PFSK-1 (cell line): ENCODE data around the gene PTH1R.

Source experiments
- FOXP2 ChIP-seq: optimal IDR thresholded peaks from 2 replicates; pipeline ENCODE3; 2011; ENCODE audit warnings: borderline replicate concordance, control low read depth, inconsistent platforms; ENCODE audit not compliant: insufficient read depth; ENCODE audit errors: extremely low read length, extremely low read depth
- POLR2AphosphoS5 ChIP-seq: IDR thresholded peaks from 2 replicates; pipeline ENCODE4 v1.6.1; 2012; ENCODE audit warnings: low read depth, mild to moderate bottlenecking, control low read depth, low read length, moderate library complexity
- REST ChIP-seq, 2 experiments: IDR thresholded peaks; 2 replicates each; pipeline versions ENCODE4 v1.6.1 to v1.8.0; 2011 to 2012; ENCODE audit warnings: low read depth in 2 of 2, low read length in 2 of 2, control low read depth in 1 of 2, inconsistent platforms in 1 of 2, mild to moderate bottlenecking in 1 of 2, moderate library complexity in 1 of 2; ENCODE audit not compliant: insufficient read depth in 1 of 2
- SIN3A ChIP-seq: IDR thresholded peaks from 2 replicates; pipeline ENCODE4 v1.6.1; 2012; ENCODE audit warnings: mild to moderate bottlenecking, low read length, moderate library complexity, borderline replicate concordance; ENCODE audit not compliant: insufficient read depth
- TAF1 ChIP-seq: IDR thresholded peaks from 2 replicates; pipeline ENCODE4 v1.6.1; 2012; ENCODE audit warnings: low read length, control low read depth, borderline replicate concordance; ENCODE audit not compliant: insufficient read depth

Gene PTH1R

GRCh38 chr3:46946856-46947545, 69.5 kb downstream of the PTH1R start:
- TF ChIP-seq SIN3A, result no peak
- TF ChIP-seq TAF1, result no peak
- TF ChIP-seq POLR2AphosphoS5, result no peak
- TF ChIP-seq REST (IDR thresholded peaks at IDR 0.05; ENCODE audit: insufficient read depth in 1 of 2, low read depth in 2 of 2, low read length in 2 of 2), result no peak
- TF ChIP-seq FOXP2, result no peak

GRCh38 chr3:46947546-46947901, 70.0 kb downstream of the PTH1R start:
- TF ChIP-seq SIN3A (no peak), REST (IDR thresholded peaks at IDR 0.05; ENCODE audit: insufficient read depth in 1 of 2, low read depth in 2 of 2, low read length in 2 of 2) (no peak), FOXP2 (no peak), TAF1 (no peak), POLR2AphosphoS5 (no peak)

GRCh38 chr3:46947981-46948791, 70.7 kb downstream of the PTH1R start:
- TF ChIP-seq FOXP2 (no peak), REST (IDR thresholded peaks at IDR 0.05; ENCODE audit: insufficient read depth in 1 of 2, low read depth in 2 of 2, low read length in 2 of 2) (no peak)

- TF ChIP-seq SIN3A (no peak), POLR2AphosphoS5 (no peak), REST (IDR thresholded peaks at IDR 0.05; ENCODE audit: insufficient read depth in 1 of 2, low read depth in 2 of 2, low read length in 2 of 2) (no peak), TAF1 (no peak), FOXP2 (no peak)
Observed at GRCh38 chr3:46948830-46949671, 71.5 kb downstream of the PTH1R start.
